ENCODE measurements around the gene UBE2L3.
"Not testable (repeated sequence)": the region's sequence is repeated elsewhere in the genome, so short reads cannot be mapped to it uniquely, and the experiment has no call there.

Gene UBE2L3

GRCh38 chr22:21598302-21598701, 30.8 kb downstream of the UBE2L3 start:
- Histone ChIP-seq H3K36me3 (ENCODE audit: insufficient read depth, low read length) (peaks cover 45% of the 10 kb centered on the region), H3K27ac (no peak overlapping the region), H3K9ac (ENCODE audit: insufficient read length) (no peak overlapping the region), H3K4me3 (no peak overlapping the region), H3K9me3 (ENCODE audit: low read depth, low read length) (no peaks in the 10 kb centered on the region)
- TF ChIP-seq EZH2 (IDR thresholded peaks at IDR 0.05) (no peak), POLR2AphosphoS5 (IDR thresholded peaks at IDR 0.05; ENCODE audit: borderline replicate concordance, low read depth, low read length) (no peak), FOXP2 (optimal IDR thresholded peaks at IDR 0.05; ENCODE audit: control extremely low read depth, extremely low read length, insufficient read depth) (no peak)
- DNase-seq (ENCODE audit: low read depth, low spot score): no peak

- no peak overlapping the region for H3K9ac ChIP-seq (ENCODE audit: insufficient read length)
- TF ChIP-seq EZH2 (IDR thresholded peaks at IDR 0.05) (no peak), FOXP2 (optimal IDR thresholded peaks at IDR 0.05; ENCODE audit: control extremely low read depth, extremely low read length, insufficient read depth) (no peak), POLR2AphosphoS5 (IDR thresholded peaks at IDR 0.05; ENCODE audit: borderline replicate concordance, low read depth, low read length) (no peak)
- H3K36me3 ChIP-seq (ENCODE audit: insufficient read depth, low read length): peaks cover 36% of the 10 kb centered on the region
- no peak for DNase-seq (ENCODE audit: low read depth, low spot score)
- H3K9me3 ChIP-seq (ENCODE audit: low read depth, low read length): no peaks in the 10 kb centered on the region
- no peak overlapping the region for H3K27ac ChIP-seq
- no peak overlapping the region for H3K4me3 ChIP-seq
Observed at GRCh38 chr22:21599053-21599893, 31.8 kb downstream of the UBE2L3 start.

DNA sequence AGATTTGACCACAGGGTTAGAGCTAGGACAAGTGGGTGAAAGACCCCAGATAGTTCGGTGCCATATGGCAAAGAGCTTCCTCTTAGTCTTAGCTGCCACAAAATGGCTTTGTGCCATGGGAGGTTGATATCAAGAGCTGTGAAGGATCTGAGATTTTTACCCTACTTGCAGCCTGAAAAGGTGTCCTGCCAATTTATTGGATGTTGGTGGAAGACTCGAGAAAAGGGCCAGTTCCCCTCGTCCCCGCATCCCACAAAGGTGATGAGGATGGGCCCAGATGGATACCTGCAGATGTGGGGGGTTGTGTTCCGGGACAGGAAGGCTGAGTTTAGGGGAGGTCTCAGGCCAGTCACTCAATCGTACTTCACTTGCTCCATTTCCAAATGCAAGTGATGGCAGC, 35.1 kb downstream of the UBE2L3 start:
- H3K36me3 ChIP-seq (ENCODE audit: insufficient read depth, low read length): peaks cover 20% of the 10 kb centered on the region
- no peak overlapping the region for H3K27ac ChIP-seq
- H3K4me3 ChIP-seq: no peak overlapping the region
- TF ChIP-seq POLR2AphosphoS5 (IDR thresholded peaks at IDR 0.05; ENCODE audit: borderline replicate concordance, low read depth, low read length) (no peak), EZH2 (IDR thresholded peaks at IDR 0.05) (no peak), FOXP2 (optimal IDR thresholded peaks at IDR 0.05; ENCODE audit: control extremely low read depth, extremely low read length, insufficient read depth) (no peak)
- no peaks in the 10 kb centered on the region for H3K9me3 ChIP-seq (ENCODE audit: low read depth, low read length)
- no peak overlapping the region for H3K9ac ChIP-seq (ENCODE audit: insufficient read length)
- no peak for DNase-seq (ENCODE audit: low read depth, low spot score)

DNA sequence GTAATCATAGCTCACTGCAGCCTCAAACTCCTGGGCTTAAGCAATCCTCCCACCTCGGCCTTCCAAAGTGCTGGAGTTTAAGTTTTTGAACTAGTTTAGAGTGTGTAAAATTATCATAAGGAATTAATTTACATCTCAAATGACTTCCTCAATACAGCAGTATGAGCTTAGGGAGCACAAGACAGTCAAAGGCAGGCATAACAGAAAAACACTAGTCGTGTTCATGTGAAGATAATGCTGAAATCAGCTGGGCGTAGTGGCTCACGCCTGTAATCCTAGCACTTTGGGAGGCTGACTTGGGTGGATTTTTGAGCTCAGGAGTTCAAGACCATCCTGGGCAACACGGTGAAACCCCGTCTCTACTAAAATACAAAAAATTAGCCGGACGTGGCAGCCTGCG, 36.5 kb downstream of the UBE2L3 start:
- Histone ChIP-seq H3K9ac (ENCODE audit: insufficient read length) (no peak overlapping the region), H3K4me3 (no peak overlapping the region), H3K27ac (peak overlapping the region; percentile 60), H3K36me3 (ENCODE audit: insufficient read depth, low read length) (peaks cover 17% of the 10 kb centered on the region), H3K9me3 (ENCODE audit: low read depth, low read length) (no peaks in the 10 kb centered on the region)
- TF ChIP-seq FOXP2 (optimal IDR thresholded peaks at IDR 0.05; ENCODE audit: control extremely low read depth, extremely low read length, insufficient read depth) (no peak), EZH2 (IDR thresholded peaks at IDR 0.05) (no peak), POLR2AphosphoS5 (IDR thresholded peaks at IDR 0.05; ENCODE audit: borderline replicate concordance, low read depth, low read length) (no peak)
- no peak for DNase-seq (ENCODE audit: low read depth, low spot score)

DNA sequence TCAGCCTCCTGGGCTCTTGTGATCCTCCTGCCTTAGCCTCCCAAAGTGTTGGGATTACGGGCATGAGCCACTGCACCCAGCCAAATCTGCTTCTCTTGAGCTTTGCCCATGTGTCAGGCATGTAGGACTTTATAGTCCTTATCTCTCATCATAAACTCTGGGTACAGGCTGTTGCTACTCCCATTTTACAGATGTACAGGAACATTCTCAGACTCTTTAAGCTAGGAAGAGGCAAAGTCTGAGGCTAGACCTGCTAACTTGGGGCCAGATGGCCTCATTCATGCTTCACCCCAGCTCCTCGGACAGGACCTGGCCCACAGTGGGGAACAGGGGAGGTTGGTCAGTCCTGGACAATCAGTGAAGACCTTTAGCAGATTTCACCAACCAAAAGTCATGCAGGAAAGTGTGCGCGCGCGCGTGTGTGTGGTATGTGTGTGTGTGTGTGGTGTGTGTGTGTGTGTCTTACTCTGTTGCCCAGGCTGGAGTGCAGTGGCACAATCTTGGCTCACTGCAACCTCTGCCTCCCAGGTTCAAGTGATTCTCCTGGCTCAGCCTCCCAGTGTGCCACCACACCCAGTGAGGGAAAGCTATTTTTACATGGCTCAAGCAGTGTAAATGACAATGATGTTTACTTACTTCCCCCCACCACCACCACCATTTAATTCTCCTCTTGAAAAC, 38.5 kb downstream of the UBE2L3 start:
- Histone ChIP-seq H3K9me3 (ENCODE audit: low read depth, low read length) (no peaks in the 10 kb centered on the region), H3K27ac (no peak overlapping the region), H3K4me3 (no peak overlapping the region), H3K9ac (ENCODE audit: insufficient read length) (no peak overlapping the region), H3K36me3 (ENCODE audit: insufficient read depth, low read length) (peaks cover 21% of the 10 kb centered on the region)
- no peak for DNase-seq (ENCODE audit: low read depth, low spot score)
- TF ChIP-seq EZH2 (IDR thresholded peaks at IDR 0.05) (no peak), POLR2AphosphoS5 (IDR thresholded peaks at IDR 0.05; ENCODE audit: borderline replicate concordance, low read depth, low read length) (no peak), FOXP2 (optimal IDR thresholded peaks at IDR 0.05; ENCODE audit: control extremely low read depth, extremely low read length, insufficient read depth) (no peak)

- H3K27ac ChIP-seq: no peak overlapping the region
- no peak for TF ChIP-seq POLR2AphosphoS5 (IDR thresholded peaks at IDR 0.05; ENCODE audit: borderline replicate concordance, low read depth, low read length)
- TF ChIP-seq FOXP2 (optimal IDR thresholded peaks at IDR 0.05; ENCODE audit: control extremely low read depth, extremely low read length, insufficient read depth): no peak
- TF ChIP-seq EZH2 (IDR thresholded peaks at IDR 0.05): no peak
- DNase-seq (ENCODE audit: low read depth, low spot score): no peak
- no peaks in the 10 kb centered on the region for H3K9me3 ChIP-seq (ENCODE audit: low read depth, low read length)
- no peak overlapping the region for H3K4me3 ChIP-seq
- H3K36me3 ChIP-seq (ENCODE audit: insufficient read depth, low read length): peaks cover 29% of the 10 kb centered on the region
- no peak overlapping the region for H3K9ac ChIP-seq (ENCODE audit: insufficient read length)
Observed at GRCh38 chr22:21606775-21607174, 39.3 kb downstream of the UBE2L3 start.

- not testable (repeated sequence) for H3K27ac ChIP-seq; DNase-seq (ENCODE audit: low read depth, low spot score); H3K4me3 ChIP-seq; H3K9me3 ChIP-seq (ENCODE audit: low read depth, low read length); H3K9ac ChIP-seq (ENCODE audit: insufficient read length)
- peaks cover 52% of the 10 kb centered on the region for H3K36me3 ChIP-seq (ENCODE audit: insufficient read depth, low read length)
Observed at GRCh38 chr22:21609556-21610157, 42.1 kb downstream of the UBE2L3 start.

DNA sequence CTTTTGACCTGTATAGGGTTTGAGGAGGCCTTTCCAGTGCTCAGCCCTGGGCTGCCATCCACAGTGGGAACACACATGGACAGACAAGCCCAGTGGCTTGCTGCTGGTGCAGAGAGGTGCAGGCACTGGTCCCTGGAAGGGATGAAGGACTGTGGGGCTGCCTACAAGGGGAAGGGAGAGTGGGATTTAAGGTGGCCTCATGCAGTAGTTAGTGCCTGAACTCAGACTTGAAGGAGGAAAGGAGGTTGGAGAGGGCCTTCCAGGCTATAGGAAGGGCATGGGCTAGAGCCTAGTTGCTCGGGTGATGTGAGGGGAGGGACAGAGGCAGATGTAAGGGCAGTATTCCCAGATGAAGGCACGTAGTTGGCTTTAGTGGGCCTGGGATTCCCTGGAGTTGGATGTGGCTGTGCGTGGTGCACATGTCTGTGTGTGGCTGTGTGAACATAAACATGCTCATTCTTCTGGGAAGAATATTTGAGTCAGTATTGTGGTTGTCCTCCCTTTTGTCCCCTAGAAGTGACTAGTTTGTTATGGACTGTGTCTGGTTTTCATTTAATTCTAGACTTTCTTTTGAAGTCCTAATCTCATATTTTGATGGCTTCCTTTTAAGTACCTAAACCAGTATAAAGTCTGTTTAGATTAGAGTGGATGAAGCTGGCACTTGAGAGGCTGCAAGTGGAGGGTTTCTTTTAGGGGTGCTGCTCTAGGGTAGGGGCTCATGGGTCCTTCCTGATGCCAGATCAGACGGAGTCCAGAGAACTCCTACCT, 43.9 kb downstream of the UBE2L3 start:
- no peak overlapping the region for H3K27ac ChIP-seq
- H3K4me3 ChIP-seq: no peak overlapping the region
- TF ChIP-seq FOXP2 (optimal IDR thresholded peaks at IDR 0.05; ENCODE audit: control extremely low read depth, extremely low read length, insufficient read depth) (no peak), POLR2AphosphoS5 (IDR thresholded peaks at IDR 0.05; ENCODE audit: borderline replicate concordance, low read depth, low read length) (no peak), EZH2 (IDR thresholded peaks at IDR 0.05) (no peak)
- no peak overlapping the region for H3K9ac ChIP-seq (ENCODE audit: insufficient read length)
- H3K36me3 ChIP-seq (ENCODE audit: insufficient read depth, low read length): peaks cover 54% of the 10 kb centered on the region
- no peaks in the 10 kb centered on the region for H3K9me3 ChIP-seq (ENCODE audit: low read depth, low read length)
- no peak for DNase-seq (ENCODE audit: low read depth, low spot score)
